Breast epithelium (tissue), 3 donors: ENCODE data around the gene ALOX5.

Source experiments
- CTCF ChIP-seq, 3 donors: fragments of 450-650 bp; IDR thresholded peaks; one replicate each; pipeline ENCODE4 v1.5.1; 2016 to 2017; ENCODE audit warnings: antibody characterized with exemption in 3 of 3, mild to moderate bottlenecking in 3 of 3, moderate library complexity in 3 of 3
- POLR2A ChIP-seq: fragments of 450-650 bp; IDR thresholded peaks from one replicate; pipeline ENCODE4 v1.6.1; 2016; ENCODE audit warnings: antibody characterized with exemption, mild to moderate bottlenecking, moderate library complexity
- POLR2AphosphoS5 ChIP-seq, 3 donors: sonication (generic); formaldehyde crosslinking; IDR thresholded peaks; one replicate each; pipeline ENCODE4 v1.6.1; 2017; ENCODE audit warnings: antibody characterized with exemption in 3 of 3

- TF ChIP-seq CTCF (IDR thresholded peaks at IDR 0.05) (no peak), POLR2A (no peak), POLR2AphosphoS5 (IDR thresholded peaks at IDR 0.05) (no peak)
Observed at GRCh38 chr10:45439365-45439764, 65.3 kb downstream of the ALOX5 start.
